ENCODE measurements around the gene LENG8. TPM values are rescaled to one million over a fixed set of nuclear protein-coding genes. Genes with fewer than 3 reads are reported as not detected.

The LENG8 gene
- polyA plus RNA-seq, 3 donors, result 3.6 to 341 (median 5.8) TPM

- H3K9me3 ChIP-seq (replicated peaks in 1 of 2; ENCODE audit: control insufficient read depth in 1 of 2, insufficient read depth in 1 of 2, low read length in 2 of 2), result peaks cover 0 to 3% of the 10 kb centered on the region in 2 donors
- no peak overlapping the region for H2AFZ ChIP-seq (ENCODE audit: insufficient read depth, low read depth, low read length, poor library complexity, severe bottlenecking)
- peaks cover 53 to 62% of the 10 kb centered on the region in 2 donors for H3K36me3 Mint-ChIP-seq
- intact Hi-C loops (cut with micrococcal nuclease), result no loop called here
- no peak overlapping the region for H3K4me2 ChIP-seq (replicated peaks; ENCODE audit: extremely low read depth, low read length, poor library complexity, severe bottlenecking)
- H3K4me3 ChIP-seq (replicated peaks in 1 of 3; ENCODE audit: low read depth in 2 of 3, low read length in 3 of 3), result no peak overlapping the region
- H3K27me3 ChIP-seq (ENCODE audit: control insufficient read depth in 2 of 2, insufficient read depth in 2 of 2, low read length in 2 of 2), result peaks cover 0 to under 1% of the 10 kb centered on the region in 2 donors
- peaks cover 0 to 9% (median 5%) of the 10 kb centered on the region in 7 donors for H3K9me3 Mint-ChIP-seq
- no peak overlapping the region for H3K9ac ChIP-seq (ENCODE audit: insufficient read depth, low read length, poor library complexity, severe bottlenecking)
- TF ChIP-seq, protein P1, sequence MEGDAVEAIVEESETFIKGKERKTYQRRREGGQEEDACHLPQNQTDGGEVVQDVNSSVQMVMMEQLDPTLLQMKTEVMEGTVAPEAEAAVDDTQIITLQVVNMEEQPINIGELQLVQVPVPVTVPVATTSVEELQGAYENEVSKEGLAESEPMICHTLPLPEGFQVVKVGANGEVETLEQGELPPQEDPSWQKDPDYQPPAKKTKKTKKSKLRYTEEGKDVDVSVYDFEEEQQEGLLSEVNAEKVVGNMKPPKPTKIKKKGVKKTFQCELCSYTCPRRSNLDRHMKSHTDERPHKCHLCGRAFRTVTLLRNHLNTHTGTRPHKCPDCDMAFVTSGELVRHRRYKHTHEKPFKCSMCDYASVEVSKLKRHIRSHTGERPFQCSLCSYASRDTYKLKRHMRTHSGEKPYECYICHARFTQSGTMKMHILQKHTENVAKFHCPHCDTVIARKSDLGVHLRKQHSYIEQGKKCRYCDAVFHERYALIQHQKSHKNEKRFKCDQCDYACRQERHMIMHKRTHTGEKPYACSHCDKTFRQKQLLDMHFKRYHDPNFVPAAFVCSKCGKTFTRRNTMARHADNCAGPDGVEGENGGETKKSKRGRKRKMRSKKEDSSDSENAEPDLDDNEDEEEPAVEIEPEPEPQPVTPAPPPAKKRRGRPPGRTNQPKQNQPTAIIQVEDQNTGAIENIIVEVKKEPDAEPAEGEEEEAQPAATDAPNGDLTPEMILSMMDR (IDR thresholded peaks at IDR 0.05), result no peak
- DNase-seq, result no peak
- peaks cover under 1 to 7% (median 5%) of the 10 kb centered on the region in 3 donors for H3K27me3 Mint-ChIP-seq (ENCODE audit: low read depth in 3 of 3)
- H3K27ac Mint-ChIP-seq, result peak overlapping the region in 1 of 7 donors; percentile 55
- peaks cover 67 to 68% of the 10 kb centered on the region in 2 donors for H3K36me3 ChIP-seq (replicated peaks in 1 of 2; ENCODE audit: control insufficient read depth in 1 of 2, insufficient read depth in 2 of 2, low read length in 2 of 2)
- H3K4me3 Mint-ChIP-seq, result no peak overlapping the region
- peaks cover 48% of the 10 kb centered on the region for H3K79me2 ChIP-seq (ENCODE audit: insufficient read depth, low read length)
- peaks cover 32% of the 10 kb centered on the region for H3K4me1 Mint-ChIP-seq
- WGBS (ENCODE audit: insufficient coverage), result 81% methylated on average over 19 of the region's 39 CpGs
- H3K27ac ChIP-seq (ENCODE audit: low read depth in 1 of 2, low read length in 2 of 2), result no peak overlapping the region
- peaks cover 33 to 42% of the 10 kb centered on the region in 2 donors for H3K4me1 ChIP-seq (ENCODE audit: control insufficient read depth in 1 of 2, insufficient read depth in 2 of 2, low read length in 2 of 2)
- peaks cover 75% of the 10 kb centered on the region for H4K20me1 ChIP-seq (ENCODE audit: insufficient read depth, low read length)
Observed at GRCh38 chr19:54460230-54461005, 11.4 kb downstream of the LENG8 start.

GRCh38 chr19:54461210-54461609, 12.2 kb downstream of the LENG8 start:
- 94% methylated on average over 11 of the region's 27 CpGs for WGBS (ENCODE audit: insufficient coverage)
- intact Hi-C loops (cut with micrococcal nuclease), result no loop called here
- H3K9ac ChIP-seq (ENCODE audit: insufficient read depth, low read length, poor library complexity, severe bottlenecking), result no peak overlapping the region
- no peak for DNase-seq
- no peak overlapping the region for H2AFZ ChIP-seq (ENCODE audit: insufficient read depth, low read depth, low read length, poor library complexity, severe bottlenecking)
- peaks cover 59 to 60% of the 10 kb centered on the region in 2 donors for H3K36me3 ChIP-seq (replicated peaks in 1 of 2; ENCODE audit: control insufficient read depth in 1 of 2, insufficient read depth in 2 of 2, low read length in 2 of 2)
- H3K27me3 Mint-ChIP-seq (ENCODE audit: low read depth in 3 of 3), result peaks cover 8 to 15% (median 13%) of the 10 kb centered on the region in 3 donors
- peak overlapping the region in 1 of 2 donors; percentile 24 for H3K4me3 Mint-ChIP-seq
- H3K4me1 Mint-ChIP-seq, result peaks cover 32% of the 10 kb centered on the region
- peaks cover 67% of the 10 kb centered on the region for H4K20me1 ChIP-seq (ENCODE audit: insufficient read depth, low read length)
- H3K4me3 ChIP-seq (replicated peaks in 1 of 3; ENCODE audit: low read depth in 2 of 3, low read length in 3 of 3), result no peak overlapping the region
- peaks cover 0 to 3% of the 10 kb centered on the region in 2 donors for H3K9me3 ChIP-seq (replicated peaks in 1 of 2; ENCODE audit: control insufficient read depth in 1 of 2, insufficient read depth in 1 of 2, low read length in 2 of 2)
- H3K27ac ChIP-seq (ENCODE audit: low read depth in 1 of 2, low read length in 2 of 2), result no peak overlapping the region
- H3K27me3 ChIP-seq (ENCODE audit: control insufficient read depth in 2 of 2, insufficient read depth in 2 of 2, low read length in 2 of 2), result peaks cover 0 to 8% of the 10 kb centered on the region in 2 donors
- H3K4me1 ChIP-seq (ENCODE audit: control insufficient read depth in 1 of 2, insufficient read depth in 2 of 2, low read length in 2 of 2), result peaks cover 33 to 42% of the 10 kb centered on the region in 2 donors
- peaks cover 0 to 13% (median 9%) of the 10 kb centered on the region in 7 donors for H3K9me3 Mint-ChIP-seq
- peak overlapping the region in 1 of 7 donors; percentile 37 for H3K27ac Mint-ChIP-seq
- no peak overlapping the region for H3K4me2 ChIP-seq (replicated peaks; ENCODE audit: extremely low read depth, low read length, poor library complexity, severe bottlenecking)
- H3K36me3 Mint-ChIP-seq, result peaks cover 47 to 55% of the 10 kb centered on the region in 2 donors
- H3K79me2 ChIP-seq (ENCODE audit: insufficient read depth, low read length), result peaks cover 40% of the 10 kb centered on the region
- TF ChIP-seq, protein P1 (IDR thresholded peaks at IDR 0.05), result no peak

Data from CD14-positive monocyte (primary cell).